Aorta (tissue), 5 donors: Measurements from ENCODE around the gene VCP. TPM values are rescaled to one million over a fixed set of nuclear protein-coding genes. Genes with fewer than 3 reads are reported as not detected.
"Not testable (repeated sequence)": the region's sequence is repeated elsewhere in the genome, so short reads cannot be mapped to it uniquely, and the experiment has no call there.

Source experiments
- ATAC-seq: fragments of 200-7000 bp; cut with Tn5 transposase; one replicate; pipeline ENCODE4 v1.9.1; 2022; ENCODE audit warnings: moderate library complexity; ENCODE audit not compliant: low FRiP score
- DNase-seq, 2 donors: peaks; one replicate each; pipeline ENCODE4 v3.0.0-alpha.2; 2020
- H3K27ac ChIP-seq, 2 donors: one replicate each; pipeline ENCODE4 v1.5.1; 2013; ENCODE audit warnings: low read length in 2 of 2, mild to moderate bottlenecking in 2 of 2, moderate library complexity in 2 of 2, control low read depth in 1 of 2, inconsistent platforms in 1 of 2, low read depth in 1 of 2
- H3K27me3 ChIP-seq, 2 donors: one replicate each; pipeline ENCODE4 v1.6.1; 2013; ENCODE audit warnings: control low read depth in 1 of 2, low read length in 1 of 2, mild to moderate bottlenecking in 1 of 2, moderate library complexity in 1 of 2; ENCODE audit not compliant: insufficient read depth in 2 of 2, control insufficient read depth in 1 of 2
- H3K36me3 ChIP-seq, 2 donors: one replicate each; pipeline ENCODE4 v1.6.1; 2013; ENCODE audit warnings: control low read depth in 1 of 2, low read length in 1 of 2, mild to moderate bottlenecking in 1 of 2; ENCODE audit not compliant: insufficient read depth in 2 of 2, control insufficient read depth in 1 of 2
- H3K4me1 ChIP-seq, 2 donors: one replicate each; pipeline ENCODE4 v1.6.1; 2013; ENCODE audit warnings: low read length in 2 of 2, control low read depth in 1 of 2, mild to moderate bottlenecking in 1 of 2, moderate library complexity in 1 of 2; ENCODE audit not compliant: insufficient read depth in 2 of 2, control insufficient read depth in 1 of 2
- H3K4me3 ChIP-seq, 2 donors: one replicate each; pipeline ENCODE4 v1.5.1; 2013; ENCODE audit warnings: low read length in 2 of 2, control low read depth in 1 of 2, mild to moderate bottlenecking in 1 of 2
- H3K9me3 ChIP-seq: one replicate; pipeline ENCODE4 v1.6.1; 2013; ENCODE audit warnings: mild to moderate bottlenecking, low read length; ENCODE audit not compliant: control insufficient read depth
- WGBS, 2 donors: extraction: QIAGEN DNeasy Blood & Tissue Kit; methylation state at CpG; one replicate each; pipeline ENCODE4 v1.1.7; 2013; 5-methylcytosine and 5-hydroxymethylcytosine counted together
- intact Hi-C, 2 donors: fragments of 100-400 bp; cut with DNase I; formaldehyde crosslinking; loops; one replicate each; pipeline versions ENCODE4 v1.14.2 to v1.15.0; 2022
- polyA plus RNA-seq, 2 donors: library from polyadenylated mRNA; stranded (reverse); fragments of 200-250 nt; gene quantifications; one replicate each; pipeline ENCODE4 v1.2.3, GENCODE V29; 2013
- total RNA-seq, 2 donors: library from RNA; stranded (reverse); fragmentation: NEBNext Ultra II Directional; extraction: Animal tissue kit (Norgen Biotek cat#: 25700); gene quantifications; one replicate each; pipeline ENCODE4 v1.2.1, GENCODE V29; 2021
- donor health status: healthy with polysubstance abuse.
- donor health status: Bipolar disorder and iron deficiency.
- donor health status: DM: no; HTN: no; CAD: no.
- donor health status: DM: no; HTN: no; CAD: no.
- donor health status: DM: yes; HTN: yes; CAD: no.

The VCP gene
- total and polyA plus RNA-seq, 4 donors = 50.5 to 192 (median 129) TPM

DNA sequence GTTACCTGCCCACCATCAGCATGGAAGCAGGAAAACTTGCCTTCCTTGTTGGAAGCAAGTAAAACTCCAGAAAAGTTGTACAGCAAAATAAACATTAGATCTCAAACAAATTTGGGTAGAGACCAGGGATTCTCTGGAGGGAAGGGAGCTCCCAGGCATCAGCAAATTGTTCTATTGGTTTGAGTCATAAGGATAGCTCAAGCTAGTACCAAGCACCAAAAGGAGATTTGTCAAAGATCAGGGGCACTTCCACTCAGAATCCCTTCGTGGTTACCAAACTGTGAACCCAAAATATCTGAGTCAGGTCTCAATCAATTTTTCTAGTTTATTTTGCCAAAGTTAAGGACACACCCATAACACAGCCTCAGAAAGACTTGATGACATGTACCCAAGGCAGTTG lies 45.1 kb downstream of the VCP start:
- H3K27ac ChIP-seq = no peak overlapping the region
- WGBS, 2 donors = 52 to 71% methylated on average over 1 of the region's 1 CpG
- no peak for ATAC-seq
- intact Hi-C loops = no loop called here
- no peaks in the 10 kb centered on the region for H3K4me1 ChIP-seq
- no peak for DNase-seq
- no peak overlapping the region for H3K4me3 ChIP-seq
- no peaks in the 10 kb centered on the region for H3K27me3 ChIP-seq
- H3K36me3 ChIP-seq = peaks cover 0 to 4% of the 10 kb centered on the region in 2 donors
- H3K9me3 ChIP-seq = no peaks in the 10 kb centered on the region

DNA sequence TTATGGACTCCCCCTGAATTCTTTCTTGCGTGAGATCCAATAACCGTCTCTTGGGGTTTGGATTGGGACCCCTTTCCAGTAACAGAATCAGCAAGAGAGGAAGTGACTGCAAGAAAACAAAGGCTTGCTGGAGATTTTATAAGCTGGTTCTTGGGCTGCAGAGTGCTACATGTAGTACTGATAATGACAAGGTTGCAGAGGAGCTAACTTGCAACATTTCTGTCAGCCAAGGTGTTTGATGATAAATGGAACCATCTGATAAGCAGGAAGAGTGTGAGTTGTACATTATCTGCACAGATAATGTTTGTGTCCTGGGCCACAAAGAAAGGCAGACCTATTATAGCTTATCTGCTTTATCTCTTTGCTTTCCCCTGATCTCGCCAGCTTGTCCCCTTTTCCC lies 45.8 kb downstream of the VCP start:
- H3K9me3 ChIP-seq = no peaks in the 10 kb centered on the region
- no peaks in the 10 kb centered on the region for H3K4me1 ChIP-seq
- intact Hi-C loops = no loop called here
- no peak overlapping the region for H3K4me3 ChIP-seq
- no peak for DNase-seq
- H3K27ac ChIP-seq = no peak overlapping the region
- peaks cover 0 to 4% of the 10 kb centered on the region in 2 donors for H3K36me3 ChIP-seq
- 68 to 69% methylated on average over 3 of the region's 3 CpGs for WGBS, 2 donors
- no peak for ATAC-seq
- no peaks in the 10 kb centered on the region for H3K27me3 ChIP-seq

DNA sequence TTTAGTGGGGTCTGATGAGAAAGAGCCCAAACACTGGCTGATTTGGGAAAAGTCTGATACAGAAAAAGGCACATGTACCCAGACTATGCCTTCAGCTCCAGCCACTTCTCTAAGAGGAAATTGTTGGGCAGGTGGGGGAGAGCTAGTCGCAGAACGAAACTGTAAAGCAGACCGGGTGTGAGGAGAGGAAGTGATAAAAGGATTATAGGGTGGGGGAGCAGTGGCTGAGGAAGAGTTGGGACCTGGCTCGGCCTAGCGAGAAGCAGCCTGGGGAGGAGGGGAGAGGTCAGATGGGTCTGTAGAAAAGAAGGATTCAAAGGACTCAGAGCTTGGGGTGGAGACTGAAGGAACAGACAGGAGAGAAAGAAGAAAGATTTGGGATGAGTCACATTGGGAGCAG lies 49.0 kb downstream of the VCP start:
- H3K4me1 ChIP-seq, DNase-seq, ATAC-seq, H3K9me3 ChIP-seq, H3K4me3 ChIP-seq, intact Hi-C loops, H3K27me3 ChIP-seq, H3K36me3 ChIP-seq, H3K27ac ChIP-seq: not testable (repeated sequence)
- 78 to 84% methylated on average over 5 of the region's 5 CpGs for WGBS, 2 donors

DNA sequence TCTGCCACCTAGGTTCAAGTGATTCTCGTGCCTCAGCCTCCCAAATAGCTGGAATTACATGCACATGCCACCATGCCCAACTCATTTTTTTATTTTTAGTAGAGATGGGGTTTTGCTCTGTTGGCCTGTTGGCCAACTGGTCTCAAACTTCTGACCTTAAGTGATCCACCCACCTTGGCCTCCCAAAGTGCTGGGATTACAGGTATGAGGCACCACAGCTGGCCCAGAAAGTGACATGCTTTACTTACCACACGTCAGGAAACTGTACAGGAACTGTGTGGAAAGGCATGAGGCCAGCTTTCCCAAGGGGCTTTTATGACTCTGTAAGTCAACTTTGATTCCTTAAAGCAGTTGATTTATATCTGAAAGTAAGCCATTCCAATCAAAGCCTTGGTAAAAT lies 57.9 kb downstream of the VCP start:
- intact Hi-C loops = no loop called here
- peaks cover 3 to 6% of the 10 kb centered on the region in 2 donors for H3K36me3 ChIP-seq
- H3K27ac ChIP-seq = no peak overlapping the region
- no peaks in the 10 kb centered on the region for H3K27me3 ChIP-seq
- H3K4me3 ChIP-seq = no peak overlapping the region
- DNase-seq (no peak), ATAC-seq (no peak)
- WGBS, 2 donors = 63 to 68% methylated on average over 2 of the region's 2 CpGs
- peaks cover 2% of the 10 kb centered on the region for H3K9me3 ChIP-seq
- no peaks in the 10 kb centered on the region for H3K4me1 ChIP-seq

DNA sequence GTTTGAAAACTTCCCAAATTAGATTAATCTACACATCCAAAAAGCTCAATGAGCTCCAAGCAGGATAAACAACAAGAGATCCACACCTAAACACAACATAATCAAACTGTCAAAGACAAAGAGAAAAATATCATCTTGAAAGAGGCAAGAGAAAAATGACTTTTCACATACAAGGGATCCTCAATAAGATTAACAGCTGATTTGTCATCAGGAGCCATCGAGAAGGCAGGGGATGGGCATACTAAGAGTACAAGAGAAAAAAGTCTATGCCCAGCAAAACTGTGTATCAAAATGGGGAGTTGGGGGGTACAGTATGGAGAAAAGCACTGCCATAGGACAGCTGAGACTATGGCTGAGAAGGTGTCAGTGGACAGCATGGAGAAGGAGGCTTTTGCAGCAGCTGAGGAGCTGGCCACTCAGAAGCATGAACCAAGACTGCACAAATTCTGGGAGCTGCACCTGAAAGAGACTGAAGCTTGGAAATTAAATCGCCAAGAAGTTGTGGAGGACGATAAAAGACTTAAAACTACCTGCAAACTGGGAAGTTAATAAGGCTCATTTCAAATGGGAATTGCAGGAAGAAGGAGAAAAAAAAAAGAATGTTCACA lies 62.0 kb downstream of the VCP start:
- no peak overlapping the region for H3K4me3 ChIP-seq
- H3K27ac ChIP-seq = no peak overlapping the region
- no peaks in the 10 kb centered on the region for H3K27me3 ChIP-seq
- ATAC-seq (no peak), DNase-seq (no peak)
- H3K9me3 ChIP-seq = peaks cover 2% of the 10 kb centered on the region
- H3K36me3 ChIP-seq = peaks cover 3 to 6% of the 10 kb centered on the region in 2 donors
- intact Hi-C loops = no loop called here
- WGBS, 2 donors = 93% methylated on average over 3 of the region's 3 CpGs
- no peaks in the 10 kb centered on the region for H3K4me1 ChIP-seq

Other genes starting within 250 kb of the VCP start
- gene PHF24, start 114.3 kb downstream of the VCP start, total RNA-seq = under 1 TPM; 0.57 to 0.88 TPM
- gene PHF24, start 114.3 kb downstream of the VCP start, polyA plus RNA-seq = not detected
- 10 to 100 TPM; 33.7 to 96.0 TPM for gene DNAJB5, start 82.9 kb downstream of the VCP start, total RNA-seq
- 10 to 100 TPM; 15.7 to 29.2 TPM for gene DNAJB5, start 82.9 kb downstream of the VCP start, polyA plus RNA-seq
- gene FANCG, start 7.3 kb upstream of the VCP start, total RNA-seq = 10 to 100 TPM in 1 of 2 donors, 1 to 10 TPM in 1; 7.8 to 17.8 TPM
- gene FANCG, start 7.3 kb upstream of the VCP start, polyA plus RNA-seq = 10 to 100 TPM in 1 of 2 donors, 1 to 10 TPM in 1; 3.6 to 17.3 TPM
- gene PIGO, start 24.0 kb upstream of the VCP start, total RNA-seq = 10 to 100 TPM; 12.0 to 16.8 TPM
- 10 to 100 TPM in 1 of 2 donors, 1 to 10 TPM in 1; 8.8 to 22.5 TPM for gene PIGO, start 24.0 kb upstream of the VCP start, polyA plus RNA-seq
- gene STOML2, start 30.5 kb upstream of the VCP start, total RNA-seq = 10 to 100 TPM; 47.2 to 49.2 TPM
- gene STOML2, start 30.5 kb upstream of the VCP start, polyA plus RNA-seq = 10 to 100 TPM; 74.5 to 85.3 TPM
- 10 to 100 TPM; 25.4 to 29.6 TPM for gene ATOSB, start 43.2 kb upstream of the VCP start, total RNA-seq
- gene ATOSB, start 43.2 kb upstream of the VCP start, polyA plus RNA-seq = 10 to 100 TPM; 11.8 to 34.0 TPM
- gene UNC13B, start 89.4 kb upstream of the VCP start, total RNA-seq = 10 to 100 TPM; 30.6 to 33.7 TPM
- 10 to 100 TPM in 1 of 2 donors, 1 to 10 TPM in 1; 8.0 to 30.0 TPM for gene UNC13B, start 89.4 kb upstream of the VCP start, polyA plus RNA-seq